ENCODE measurements around the gene CENPL. TPM values are rescaled to one million over a fixed set of nuclear protein-coding genes. Genes with fewer than 3 reads are reported as not detected.

Gene CENPL
- total and polyA plus RNA-seq, 2 of the 8 experiments (the other 6 are each of a cell fraction or from before 2014, with no cell fraction given) = 6.6 to 16.0 TPM

DNA sequence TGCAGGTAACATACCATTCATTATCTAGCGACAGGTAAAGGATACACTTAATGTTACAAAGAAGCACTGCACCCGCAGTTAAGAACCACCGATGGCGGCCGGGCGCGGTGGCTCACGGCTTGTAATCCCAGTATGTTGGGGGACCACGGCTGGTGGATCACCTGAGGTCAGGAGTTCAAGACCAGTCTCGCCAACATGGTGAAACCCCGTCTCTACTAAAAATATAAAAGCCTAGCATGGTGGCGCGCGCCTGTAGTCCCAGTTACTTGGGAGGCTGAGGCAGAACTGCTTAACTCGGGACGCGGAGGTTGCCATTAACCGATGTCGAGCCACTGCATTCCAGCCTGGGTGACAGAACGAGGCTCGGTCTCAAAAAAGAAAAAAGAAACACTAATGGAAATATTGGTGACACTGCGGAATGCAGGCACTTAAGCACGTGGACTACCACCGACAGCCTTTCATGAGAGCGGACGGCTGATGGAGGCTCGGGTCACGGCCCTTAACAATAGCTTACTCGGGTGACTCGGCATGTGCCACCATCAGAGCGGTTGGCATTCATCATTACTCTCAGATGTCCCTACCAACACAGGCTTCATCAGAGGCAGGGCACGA, 42.6 kb upstream of the CENPL start (continued):
- TF ChIP-seq, protein P1, sequence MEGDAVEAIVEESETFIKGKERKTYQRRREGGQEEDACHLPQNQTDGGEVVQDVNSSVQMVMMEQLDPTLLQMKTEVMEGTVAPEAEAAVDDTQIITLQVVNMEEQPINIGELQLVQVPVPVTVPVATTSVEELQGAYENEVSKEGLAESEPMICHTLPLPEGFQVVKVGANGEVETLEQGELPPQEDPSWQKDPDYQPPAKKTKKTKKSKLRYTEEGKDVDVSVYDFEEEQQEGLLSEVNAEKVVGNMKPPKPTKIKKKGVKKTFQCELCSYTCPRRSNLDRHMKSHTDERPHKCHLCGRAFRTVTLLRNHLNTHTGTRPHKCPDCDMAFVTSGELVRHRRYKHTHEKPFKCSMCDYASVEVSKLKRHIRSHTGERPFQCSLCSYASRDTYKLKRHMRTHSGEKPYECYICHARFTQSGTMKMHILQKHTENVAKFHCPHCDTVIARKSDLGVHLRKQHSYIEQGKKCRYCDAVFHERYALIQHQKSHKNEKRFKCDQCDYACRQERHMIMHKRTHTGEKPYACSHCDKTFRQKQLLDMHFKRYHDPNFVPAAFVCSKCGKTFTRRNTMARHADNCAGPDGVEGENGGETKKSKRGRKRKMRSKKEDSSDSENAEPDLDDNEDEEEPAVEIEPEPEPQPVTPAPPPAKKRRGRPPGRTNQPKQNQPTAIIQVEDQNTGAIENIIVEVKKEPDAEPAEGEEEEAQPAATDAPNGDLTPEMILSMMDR (IDR thresholded peaks at IDR 0.05; ENCODE audit: control extremely low read depth in 1 of 3, insufficient read depth in 1 of 3, low read depth in 1 of 3, low read length in 3 of 3) = no peak
- TF ChIP-seq CTBP2 (IDR thresholded peaks at IDR 0.05; ENCODE audit: borderline replicate concordance, insufficient read depth, insufficient read length, low read length) (no peak), GTF2F1 (IDR thresholded peaks at IDR 0.05; ENCODE audit: borderline replicate concordance, low read depth, low read length) (no peak), SIRT6 (IDR thresholded peaks at IDR 0.05; ENCODE audit: low read length) (no peak), RFX5 (IDR thresholded peaks at IDR 0.05; ENCODE audit: borderline replicate concordance, low read depth, low read length) (no peak), CHD2 (IDR thresholded peaks at IDR 0.05; ENCODE audit: low read length) (no peak), TAF1 (IDR thresholded peaks at IDR 0.05; ENCODE audit: low read depth, low read length) (no peak), NANOG (IDR thresholded peaks at IDR 0.05; ENCODE audit: insufficient read depth, low read depth, low read length, poor library complexity, severe bottlenecking) (no peak), JUN (IDR thresholded peaks at IDR 0.05; ENCODE audit: low read depth, low read length) (no peak), POLR2A (IDR thresholded peaks at IDR 0.05; ENCODE audit: control extremely low read depth in 1 of 2, low read depth in 2 of 2, low read length in 2 of 2) (peak in 1 of 2 experiments; percentile 99; a peak in 1 of 3 replicates), EP300 (IDR thresholded peaks at IDR 0.05; ENCODE audit: borderline replicate concordance in 1 of 2, low read depth in 2 of 2, low read length in 2 of 2) (no peak), YY1 (IDR thresholded peaks at IDR 0.05; ENCODE audit: low read depth, low read length) (no peak), SP1 (IDR thresholded peaks at IDR 0.05; ENCODE audit: low read depth, low read length) (no peak), NRF1 (IDR thresholded peaks at IDR 0.05; ENCODE audit: low read depth, low read length) (no peak), SP4 (IDR thresholded peaks at IDR 0.05; ENCODE audit: low read length) (no peak), KDM5A (IDR thresholded peaks at IDR 0.05; ENCODE audit: low read length) (no peak), CHD1 (IDR thresholded peaks at IDR 0.05; ENCODE audit: low read depth, low read length) (0 out of 2 replicates have a peak, but pooled peaks have one; percentile 64)
- TF ChIP-seq, protein P2, sequence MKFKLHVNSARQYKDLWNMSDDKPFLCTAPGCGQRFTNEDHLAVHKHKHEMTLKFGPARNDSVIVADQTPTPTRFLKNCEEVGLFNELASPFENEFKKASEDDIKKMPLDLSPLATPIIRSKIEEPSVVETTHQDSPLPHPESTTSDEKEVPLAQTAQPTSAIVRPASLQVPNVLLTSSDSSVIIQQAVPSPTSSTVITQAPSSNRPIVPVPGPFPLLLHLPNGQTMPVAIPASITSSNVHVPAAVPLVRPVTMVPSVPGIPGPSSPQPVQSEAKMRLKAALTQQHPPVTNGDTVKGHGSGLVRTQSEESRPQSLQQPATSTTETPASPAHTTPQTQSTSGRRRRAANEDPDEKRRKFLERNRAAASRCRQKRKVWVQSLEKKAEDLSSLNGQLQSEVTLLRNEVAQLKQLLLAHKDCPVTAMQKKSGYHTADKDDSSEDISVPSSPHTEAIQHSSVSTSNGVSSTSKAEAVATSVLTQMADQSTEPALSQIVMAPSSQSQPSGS (IDR thresholded peaks at IDR 0.05; ENCODE audit: low read length) = peak; percentile 80; the same call in 1 of the 2 replicates
- TF ChIP-seq, protein P3, sequence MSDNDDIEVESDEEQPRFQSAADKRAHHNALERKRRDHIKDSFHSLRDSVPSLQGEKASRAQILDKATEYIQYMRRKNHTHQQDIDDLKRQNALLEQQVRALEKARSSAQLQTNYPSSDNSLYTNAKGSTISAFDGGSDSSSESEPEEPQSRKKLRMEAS (IDR thresholded peaks at IDR 0.05) = peak; percentile 70; the same call in 1 of the 2 replicates
